HG03571 (cell line): ENCODE results near the gene NOD1.
"Not testable (repeated sequence)": the region's sequence is repeated elsewhere in the genome, so short reads cannot be mapped to it uniquely, and the experiment has no call there.

ENCODE experiments used
- ATAC-seq: cut with Tn5 transposase; IDR thresholded peaks from one replicate; pipeline ENCODE4 v1.9.1; 2021; ENCODE audit not compliant: unreplicated experiment

NOD1 gene

DNA sequence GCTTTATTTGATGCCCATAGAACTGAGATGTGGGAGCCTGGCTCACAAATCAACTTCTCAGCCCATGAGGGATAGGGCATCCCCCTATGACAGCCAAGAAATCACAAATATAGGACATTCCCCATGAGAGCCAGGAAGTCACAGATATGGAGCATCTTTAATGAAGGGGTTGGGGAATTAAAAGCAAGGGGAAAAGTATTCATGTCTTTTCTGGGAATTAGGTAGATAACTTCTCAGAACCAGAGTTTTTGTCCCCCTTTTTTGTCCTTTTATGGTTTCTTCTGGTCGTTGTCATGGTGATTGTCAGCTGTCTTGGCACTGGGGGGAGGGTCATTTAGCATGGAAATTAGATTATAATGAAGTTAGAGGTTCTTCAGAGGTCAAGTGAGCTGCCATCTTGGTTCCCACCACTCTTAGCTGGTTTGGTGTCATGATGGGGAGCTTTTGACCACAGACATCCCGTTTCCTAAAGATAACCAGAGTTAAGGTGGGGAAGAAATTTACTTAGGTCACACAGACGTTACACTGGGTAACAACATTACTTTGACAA is 56.9 kb downstream of the NOD1 start:
- no peak for ATAC-seq

DNA sequence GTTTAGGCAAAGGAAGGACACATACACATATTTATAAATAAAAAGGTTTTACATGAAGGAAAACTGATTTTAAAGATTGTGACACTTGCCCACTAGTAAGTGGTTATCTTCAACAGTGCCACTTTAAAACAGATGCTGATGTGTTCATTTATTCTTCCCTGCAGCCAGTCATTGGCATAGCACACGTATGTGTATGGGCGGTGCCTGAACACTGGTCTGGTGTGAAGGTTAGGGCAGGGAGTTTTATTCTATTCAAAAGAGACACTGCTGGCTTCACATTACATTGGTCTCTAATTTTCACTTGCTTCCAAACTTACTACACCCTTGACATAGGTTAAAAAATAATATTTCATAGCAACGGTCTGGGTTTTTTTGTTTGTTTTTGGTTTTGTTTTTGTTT is 57.9 kb downstream of the NOD1 start:
- no peak for ATAC-seq

DNA sequence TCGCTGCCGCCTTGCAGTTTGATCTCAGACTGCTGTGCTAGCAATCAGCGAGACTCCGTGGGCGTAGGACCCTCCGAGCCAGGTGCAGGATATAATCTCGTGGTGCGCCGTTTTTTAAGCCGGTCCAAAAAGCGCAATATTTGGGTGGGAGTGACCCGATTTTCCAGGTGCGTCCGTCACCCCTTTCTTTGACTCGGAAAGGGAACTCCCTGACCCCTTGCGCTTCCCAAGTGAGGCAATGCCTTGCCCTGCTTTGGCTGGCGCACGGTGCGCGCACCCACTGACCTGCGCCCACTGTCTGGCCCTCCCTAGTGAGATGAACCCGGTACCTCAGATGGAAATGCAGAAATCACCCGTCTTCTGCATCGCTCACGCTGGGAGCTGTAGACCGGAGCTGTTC is 58.5 kb downstream of the NOD1 start:
- ATAC-seq: not testable (repeated sequence)

DNA sequence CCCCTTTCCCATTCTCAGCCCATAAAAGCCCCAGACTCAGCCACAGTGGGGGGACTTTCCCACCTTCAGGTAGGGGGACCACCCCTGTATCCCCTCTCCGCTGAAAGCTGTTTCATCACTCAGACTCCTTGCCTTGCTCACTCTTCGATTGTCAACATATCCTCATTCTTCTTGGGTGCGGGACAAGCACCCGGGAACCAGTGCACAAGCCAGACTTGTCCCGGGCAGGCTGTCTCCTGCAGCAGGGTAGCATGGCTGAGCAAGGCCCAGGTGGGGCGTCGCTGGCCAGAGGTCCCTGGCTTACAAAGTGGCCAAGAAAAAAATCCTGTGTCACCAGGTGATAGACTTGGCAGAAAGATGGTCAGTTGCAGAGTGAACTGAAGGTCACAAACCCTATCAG is 64.7 kb downstream of the NOD1 start:
- ATAC-seq: no peak

DNA sequence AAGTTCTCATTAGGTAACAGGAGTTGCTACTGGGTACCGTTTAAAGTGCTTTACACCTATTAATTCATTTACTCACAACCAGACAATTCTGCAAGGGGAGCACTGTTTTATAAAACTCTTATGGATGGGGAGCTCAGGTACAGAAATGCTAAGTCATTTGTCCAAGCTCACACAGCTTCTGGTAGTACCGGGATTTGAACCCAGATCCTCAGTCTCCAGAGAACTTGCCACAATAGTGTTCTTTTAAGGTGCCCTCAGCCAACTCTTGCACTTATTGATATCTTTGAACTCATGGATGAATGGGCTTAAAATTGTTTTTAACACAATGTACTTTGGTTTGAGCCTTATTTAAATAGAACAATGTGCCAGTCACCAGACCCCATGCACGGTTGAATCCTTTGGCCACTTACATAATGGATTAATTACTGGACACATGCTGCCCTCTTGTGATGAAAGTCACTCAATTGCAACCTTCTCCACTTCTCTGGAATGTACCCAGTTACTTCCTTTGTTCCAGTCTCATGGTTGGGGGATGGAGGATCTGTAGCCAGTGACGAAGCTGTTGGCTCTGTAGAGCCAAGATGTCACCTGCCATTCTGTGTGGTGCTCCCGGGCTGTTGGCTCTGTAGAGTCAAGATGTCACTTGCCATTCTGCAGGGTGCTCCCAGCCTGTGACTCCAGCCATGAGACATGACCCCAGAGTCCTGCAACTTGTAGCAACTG is 65.6 kb downstream of the NOD1 start:
- ATAC-seq: no peak

DNA sequence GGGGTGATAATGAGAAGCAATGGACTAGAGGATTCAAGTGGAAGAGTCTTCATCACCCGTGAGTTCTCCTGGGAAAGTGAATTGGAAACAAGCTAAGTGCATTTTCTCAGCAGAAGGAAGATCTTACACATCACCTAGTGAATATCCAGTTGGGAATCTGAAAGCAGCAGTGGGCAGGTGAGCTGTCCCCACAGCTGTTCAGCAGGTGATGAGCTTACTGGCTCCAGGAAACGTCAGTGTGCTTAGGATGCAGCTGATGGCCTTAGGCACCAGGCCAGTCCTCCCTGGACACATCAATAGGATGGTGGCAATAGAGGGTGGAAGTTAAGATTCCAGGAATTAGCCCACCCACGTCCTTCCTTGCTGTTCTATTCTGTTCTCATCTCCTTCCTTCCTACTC is 66.7 kb downstream of the NOD1 start:
- ATAC-seq: no peak

DNA sequence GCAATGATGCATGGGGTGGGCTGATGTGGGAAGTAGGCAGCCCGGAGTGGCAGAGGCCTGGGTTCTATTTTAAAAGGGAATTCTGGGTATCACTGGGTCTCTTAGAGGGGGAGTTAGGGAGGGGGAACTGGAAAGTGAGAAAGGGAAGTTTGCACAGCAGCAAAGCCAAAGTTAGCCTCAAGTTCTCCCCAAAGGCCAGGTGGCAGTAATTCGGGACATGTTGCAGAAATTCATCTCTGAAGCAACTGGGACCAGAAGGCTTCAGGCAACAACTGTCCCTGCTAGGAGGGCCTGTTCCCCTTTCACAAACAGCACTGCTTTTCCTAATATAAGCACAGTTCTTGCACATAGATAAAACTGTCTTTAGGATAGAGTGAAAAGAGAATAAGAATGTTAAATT is 67.4 kb downstream of the NOD1 start:
- ATAC-seq: no peak

DNA sequence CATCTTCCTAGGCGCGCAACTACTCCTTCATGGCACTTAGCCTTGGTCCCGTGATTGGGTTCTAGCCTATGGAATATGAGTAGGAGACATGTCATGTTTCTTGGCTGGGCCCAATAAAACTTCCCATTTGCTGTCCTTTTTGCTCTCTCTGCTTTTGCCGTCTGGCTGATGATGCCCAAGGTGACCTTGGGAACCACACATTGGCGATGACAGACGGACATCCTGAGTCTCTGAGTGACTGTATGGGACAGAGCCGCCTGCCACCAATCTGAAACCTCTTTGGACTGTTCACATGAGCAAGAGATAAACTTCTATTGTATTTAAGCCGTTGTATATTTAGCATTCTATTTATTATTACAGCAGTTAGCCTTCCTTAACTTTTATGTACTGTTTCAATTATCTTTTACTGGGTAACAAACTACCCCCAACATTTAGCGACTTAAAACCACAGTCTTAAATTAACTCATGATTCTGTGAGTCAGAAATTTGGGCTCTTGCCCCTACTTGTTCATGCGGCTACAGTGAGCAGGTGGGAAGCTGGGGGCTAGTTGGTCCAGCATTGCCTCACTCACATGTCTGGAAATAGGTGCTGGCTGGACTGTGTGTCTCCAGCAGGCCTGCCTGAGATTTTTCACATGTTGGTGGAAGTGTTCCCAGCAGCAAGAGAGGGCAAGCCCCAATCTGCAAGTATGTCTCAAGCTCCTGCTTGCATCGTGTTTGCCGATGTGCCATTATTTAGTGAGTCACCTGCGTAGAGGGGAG is 71.7 kb downstream of the NOD1 start:
- ATAC-seq: no peak

DNA sequence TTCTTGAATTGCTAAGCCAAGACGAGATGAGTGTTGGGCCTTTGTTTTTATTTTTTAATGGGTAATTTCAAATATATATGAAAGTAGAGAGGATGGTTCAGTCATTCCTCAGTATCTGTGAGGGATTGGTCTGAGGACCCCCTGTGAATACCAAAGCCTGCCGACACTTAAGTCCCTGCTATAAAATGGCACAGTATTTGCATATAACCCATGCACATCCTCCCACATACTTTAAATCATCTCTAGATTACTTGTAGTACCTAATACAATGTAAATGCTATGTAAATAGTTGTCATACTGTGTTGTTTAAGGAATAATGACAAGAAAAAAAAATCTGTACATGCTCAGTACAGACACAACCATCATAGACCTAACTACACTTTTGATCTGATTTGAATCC is 73.4 kb downstream of the NOD1 start:
- ATAC-seq: no peak

DNA sequence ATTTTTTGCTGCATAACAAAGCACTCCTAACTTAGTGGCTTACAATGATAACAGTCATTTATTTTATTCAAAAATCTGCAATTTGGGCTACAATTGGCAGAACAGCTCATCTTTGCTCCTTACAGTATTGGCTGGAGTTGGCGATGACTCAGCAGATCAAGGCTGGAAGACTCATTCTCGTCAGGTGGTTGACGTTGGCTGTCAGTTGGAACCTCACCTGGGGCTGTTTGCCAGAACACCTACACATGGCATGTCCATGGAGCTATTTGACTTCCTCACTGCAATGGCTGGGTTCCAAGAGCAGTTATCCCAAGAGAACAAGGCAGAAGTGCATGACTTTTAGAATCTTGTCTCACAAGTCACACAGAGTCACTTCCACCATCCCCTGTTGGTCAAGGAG is 75.1 kb downstream of the NOD1 start:
- no peak for ATAC-seq

DNA sequence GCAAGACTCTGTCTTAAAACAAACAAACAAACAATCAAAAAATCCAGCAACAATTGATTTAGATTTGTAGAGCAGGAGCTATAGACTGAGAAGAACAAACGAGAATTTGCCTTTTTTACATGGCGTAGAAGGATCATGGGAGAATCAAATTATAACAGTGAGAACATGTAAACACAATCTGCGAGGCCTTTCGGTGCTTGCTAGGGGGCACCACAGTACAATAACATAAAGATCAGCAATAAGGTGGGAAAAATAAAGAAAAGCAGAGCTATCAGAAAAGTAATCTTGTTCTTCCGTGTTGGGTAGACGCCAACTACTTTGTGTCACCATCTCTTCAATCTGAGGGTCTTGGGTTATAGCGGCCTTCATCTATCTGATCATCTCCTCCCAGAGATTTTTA is 82.2 kb downstream of the NOD1 start:
- no peak for ATAC-seq

DNA sequence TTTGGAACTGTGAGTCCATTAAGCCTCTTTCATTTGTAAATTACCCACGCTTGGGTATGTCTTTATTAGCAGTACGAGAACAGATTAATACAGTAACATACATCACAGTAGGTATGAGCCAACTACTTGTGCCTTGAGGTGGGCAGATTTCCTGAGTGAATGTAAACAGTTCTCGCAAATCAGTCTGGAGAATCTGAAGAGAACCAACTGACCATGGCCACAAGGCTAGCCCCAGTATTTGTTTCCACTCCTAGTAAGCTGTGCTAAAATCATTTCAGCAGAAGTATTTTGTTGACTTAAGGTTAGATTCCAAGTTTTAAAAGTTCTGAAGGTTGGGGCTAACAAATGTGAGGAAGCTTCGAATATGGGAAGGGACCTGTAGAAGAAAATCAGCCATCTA is 82.9 kb downstream of the NOD1 start:
- ATAC-seq: no peak

DNA sequence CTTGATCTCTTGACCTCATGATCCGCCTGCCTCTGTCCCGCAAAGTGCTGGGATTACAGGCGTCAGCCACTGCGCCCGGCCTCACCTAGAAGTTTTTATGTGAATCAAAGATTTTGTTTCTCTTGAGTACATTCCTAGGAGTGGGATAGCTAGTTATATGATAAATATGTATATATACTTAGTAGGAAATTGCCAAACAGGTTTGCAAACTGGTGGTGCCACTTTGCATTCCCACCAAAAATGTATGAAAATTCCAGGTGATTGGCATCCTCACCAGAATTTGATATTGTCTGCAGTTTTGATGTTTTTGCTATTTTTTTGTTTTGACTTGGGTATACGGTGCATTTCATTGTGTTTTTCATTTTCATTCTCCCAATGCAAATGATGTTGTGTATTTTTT is 86.8 kb downstream of the NOD1 start:
- ATAC-seq: no peak

DNA sequence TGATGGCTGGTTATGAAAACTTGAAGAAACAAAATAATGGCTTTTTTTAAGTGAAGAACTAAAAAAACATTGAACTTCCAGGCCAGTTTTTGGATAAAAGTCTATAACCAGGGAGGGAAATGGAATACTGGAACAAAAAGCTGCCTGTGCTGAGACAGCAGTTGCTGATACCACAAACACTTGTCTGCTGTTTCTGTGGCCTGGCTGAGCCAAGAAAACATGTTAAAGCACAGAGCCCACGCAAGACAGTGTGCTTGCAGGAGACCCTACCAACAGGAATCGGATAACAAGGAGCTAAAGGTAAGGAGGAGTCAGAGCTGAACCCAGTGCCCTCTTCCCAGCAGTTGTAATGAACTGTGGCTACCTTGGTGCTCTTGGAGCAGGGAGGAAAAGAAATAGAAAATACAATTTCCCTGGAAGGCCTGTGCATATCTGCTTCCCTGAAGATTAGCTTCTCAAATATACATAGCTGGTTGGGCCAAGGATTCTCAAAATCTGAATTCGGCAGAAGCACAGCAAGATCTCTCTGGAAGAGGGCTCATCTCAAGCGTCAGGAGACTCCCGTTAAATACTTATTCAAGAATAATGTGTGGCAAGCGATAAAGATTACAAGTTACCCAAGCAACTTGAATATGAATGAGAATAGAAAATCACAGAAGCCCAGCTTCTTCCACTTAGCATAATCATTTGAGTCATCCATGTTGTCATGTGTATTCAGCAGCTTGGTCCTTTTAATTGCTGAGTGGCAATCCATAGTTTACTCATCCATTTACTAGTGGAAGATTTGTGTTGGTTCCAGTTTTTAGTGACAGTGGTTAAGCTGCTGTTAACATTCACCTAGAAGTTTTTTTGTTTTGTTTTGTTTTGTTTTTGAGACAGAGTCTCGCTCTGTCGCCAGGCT is 87.6 kb downstream of the NOD1 start:
- no peak for ATAC-seq

DNA sequence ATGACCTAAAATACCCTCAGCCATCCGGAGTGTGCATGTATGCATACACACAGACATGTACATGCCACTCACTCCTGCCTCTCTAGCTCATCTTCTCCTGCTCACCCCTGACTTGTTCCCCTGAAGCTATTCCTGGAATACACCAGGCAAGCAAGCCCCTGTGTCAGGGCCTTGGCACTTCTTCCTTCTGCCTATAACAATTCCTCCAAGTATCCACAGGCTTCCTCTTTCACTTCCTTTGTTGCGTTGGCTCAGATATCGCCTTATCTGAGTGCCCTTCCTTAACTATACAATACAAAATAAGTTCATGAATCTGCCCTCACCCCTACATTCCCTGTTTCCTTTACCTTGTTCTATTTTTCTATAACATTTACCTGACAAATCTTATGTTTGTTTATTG is 88.8 kb downstream of the NOD1 start:
- no peak for ATAC-seq

DNA sequence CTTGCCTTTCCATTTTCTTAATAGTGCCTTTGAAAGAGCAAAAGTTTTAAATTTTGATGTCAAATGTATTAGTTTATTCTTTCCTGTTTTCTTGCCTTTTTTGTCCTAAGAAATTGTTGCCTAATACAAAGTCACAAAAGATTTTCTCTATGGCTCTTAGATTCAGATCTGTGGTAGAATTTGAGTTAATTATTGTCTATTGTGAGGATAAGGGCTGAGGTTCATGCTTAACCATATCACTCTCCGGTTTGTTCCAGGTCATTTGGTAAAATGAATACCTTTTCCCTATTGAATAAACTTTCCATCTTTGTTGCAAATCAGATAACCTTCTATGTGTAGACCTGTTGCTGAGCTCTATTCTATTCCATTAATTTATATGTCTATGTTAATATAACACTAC is 96.0 kb downstream of the NOD1 start:
- ATAC-seq: no peak

DNA sequence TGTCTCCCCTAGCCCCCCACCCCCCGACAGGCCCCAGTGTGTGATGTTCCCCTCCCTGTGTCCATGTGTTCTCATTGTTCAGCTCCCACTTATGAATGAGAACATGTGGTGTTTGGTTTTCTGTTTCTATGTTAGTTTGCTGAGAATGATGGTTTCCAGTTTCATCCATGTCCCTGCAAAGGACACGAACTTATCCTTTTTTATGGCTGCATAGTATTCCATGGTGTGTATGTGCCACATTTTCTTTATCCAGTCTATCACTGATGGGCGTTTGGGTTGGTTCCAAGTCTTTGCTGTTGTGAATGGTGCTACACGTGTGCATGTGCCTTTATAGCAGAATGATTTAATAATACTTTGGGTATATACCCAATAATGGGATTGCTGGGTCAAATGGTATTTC is 97.8 kb downstream of the NOD1 start:
- not testable (repeated sequence) for ATAC-seq

DNA sequence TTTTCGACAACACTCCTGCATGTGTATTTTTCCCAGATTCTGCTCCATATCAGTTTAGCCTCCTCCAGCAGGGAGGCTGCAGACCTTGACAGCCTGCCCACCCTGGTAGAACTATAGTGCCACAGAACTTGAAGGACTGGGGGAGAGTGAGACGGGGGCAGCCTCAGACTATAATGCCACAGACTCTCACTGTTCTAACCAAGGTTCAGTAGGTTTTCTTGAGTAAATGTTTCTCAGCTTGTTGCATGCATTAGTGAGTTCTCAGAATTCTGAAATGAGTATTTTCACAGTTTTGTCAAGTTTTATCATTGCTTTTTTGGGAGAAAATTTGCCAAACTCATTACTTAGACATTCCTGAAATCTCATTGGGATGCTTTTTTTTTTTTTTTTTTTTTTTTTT is 98.3 kb downstream of the NOD1 start:
- no peak for ATAC-seq

DNA sequence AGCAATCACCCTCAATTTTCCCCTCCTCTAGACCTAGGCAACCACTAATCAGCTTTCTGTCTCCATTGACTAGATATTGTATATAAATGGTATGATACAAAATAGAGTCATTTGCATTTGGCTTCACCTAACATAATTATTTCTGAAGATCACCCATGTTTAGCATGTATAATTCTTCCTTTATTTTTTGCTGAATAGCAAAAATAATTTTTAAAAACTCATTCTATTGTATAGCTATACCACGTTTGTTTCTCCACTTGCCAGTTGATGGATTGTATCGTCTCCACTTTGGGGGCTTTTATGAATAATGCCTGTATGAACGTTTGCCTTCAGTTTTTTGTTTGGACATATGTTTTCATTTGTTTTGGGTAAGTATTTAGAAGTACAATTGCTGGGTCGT is 98.8 kb downstream of the NOD1 start:
- ATAC-seq: no peak

DNA sequence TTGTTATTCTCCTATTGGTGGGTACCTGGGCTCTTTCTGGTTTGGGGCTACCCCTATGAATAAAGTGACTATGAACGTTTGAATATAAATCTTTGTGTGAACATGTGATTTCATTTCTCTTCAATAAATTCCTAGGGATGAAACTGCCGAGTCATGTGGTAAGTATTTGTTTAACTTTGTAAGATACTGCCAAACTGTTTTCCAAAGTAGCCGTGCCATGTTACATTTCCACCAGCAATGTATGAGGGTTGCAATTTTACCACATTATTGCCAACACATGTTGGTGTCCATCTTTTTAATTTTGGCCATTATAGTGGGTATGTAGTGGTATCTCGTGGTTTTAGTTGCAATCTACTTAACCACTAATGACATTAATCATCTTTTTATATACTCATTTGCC is 99.5 kb downstream of the NOD1 start:
- no peak for ATAC-seq

DNA sequence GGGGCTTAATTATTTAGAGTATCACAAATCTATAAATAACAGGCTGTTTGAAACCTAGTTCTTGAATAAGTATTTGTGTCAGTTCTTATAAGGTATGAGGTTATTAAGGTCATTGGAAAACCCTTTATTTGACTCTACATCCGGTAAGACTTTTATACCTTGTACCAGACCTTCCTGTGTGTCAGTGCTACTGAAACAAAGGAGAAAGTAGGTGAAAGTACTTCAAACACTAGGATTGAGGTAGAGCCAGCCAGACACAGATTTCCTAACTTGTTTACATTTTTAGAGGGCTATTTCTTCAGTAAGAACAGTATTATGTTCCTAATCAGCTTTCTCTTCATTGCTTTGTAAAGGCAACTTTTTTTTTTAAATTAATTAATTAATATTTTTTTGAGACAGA is 100.3 kb downstream of the NOD1 start:
- ATAC-seq: no peak
